HS-27A (cell line): Measurements from ENCODE around the gene THOC1.

Source experiments
- DNase-seq: peaks from one replicate; pipeline ENCODE4 v3.0.0-alpha.2; 2012; ENCODE audit warnings: low read depth, missing footprints

Gene THOC1

GRCh38 chr18:274313-274712, 6.5 kb upstream of the THOC1 start:
- no peak for DNase-seq

DNA sequence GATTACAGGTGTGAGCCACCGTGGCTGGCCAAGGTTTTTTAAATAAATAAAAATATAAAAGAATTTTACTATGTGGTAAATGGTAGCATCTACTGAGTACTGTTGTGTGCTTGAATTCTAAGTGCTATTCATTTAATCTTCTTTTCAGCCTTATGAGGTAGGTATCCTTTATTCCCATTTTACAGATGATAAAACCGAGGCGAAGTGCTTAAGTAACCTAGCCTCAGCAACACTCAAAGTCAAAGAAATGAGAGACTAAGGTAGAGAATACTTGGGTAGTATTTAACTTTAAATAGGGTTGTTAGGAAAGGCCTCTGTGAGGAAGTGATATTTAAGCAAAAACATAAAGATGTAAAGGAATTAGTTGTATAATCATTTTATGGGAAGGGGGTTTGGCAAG, 5.7 kb upstream of the THOC1 start:
- DNase-seq = no peak

GRCh38 chr18:272650-273049, 4.8 kb upstream of the THOC1 start:
- no peak for DNase-seq

DNA sequence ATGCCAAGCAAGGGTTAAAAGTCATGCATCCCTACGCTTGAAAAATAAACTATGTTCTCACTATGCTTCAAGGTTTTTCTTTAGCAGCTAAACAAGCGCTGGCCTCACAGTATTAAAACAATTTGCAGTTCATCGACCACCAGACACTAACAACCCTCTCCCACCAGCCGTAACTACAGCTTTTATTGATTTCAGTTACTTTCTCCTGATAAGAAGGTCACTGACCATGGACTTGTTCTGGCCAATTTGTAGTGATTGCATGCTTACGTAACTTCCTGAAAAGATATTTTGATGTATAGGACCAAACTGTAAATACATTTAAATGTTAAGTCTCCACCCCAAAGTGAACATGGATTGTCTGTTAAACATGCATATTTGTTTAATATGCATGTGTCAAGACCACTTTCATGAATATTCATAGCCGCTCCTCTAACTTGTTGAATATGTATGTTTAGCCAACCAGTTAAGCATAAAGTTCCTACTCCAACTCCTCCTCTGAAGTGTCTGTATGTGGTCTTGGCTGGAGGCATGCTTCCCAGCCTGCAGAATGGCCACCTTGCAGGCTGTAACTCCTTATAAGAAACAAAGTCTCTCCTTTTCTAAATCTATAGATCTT, 1.7 kb upstream of the THOC1 start:
- no peak for DNase-seq

- peak; percentile 20 for DNase-seq
These were observed 513 bp downstream of the THOC1 start for GRCh38 chr18:267380-267687.

DNA sequence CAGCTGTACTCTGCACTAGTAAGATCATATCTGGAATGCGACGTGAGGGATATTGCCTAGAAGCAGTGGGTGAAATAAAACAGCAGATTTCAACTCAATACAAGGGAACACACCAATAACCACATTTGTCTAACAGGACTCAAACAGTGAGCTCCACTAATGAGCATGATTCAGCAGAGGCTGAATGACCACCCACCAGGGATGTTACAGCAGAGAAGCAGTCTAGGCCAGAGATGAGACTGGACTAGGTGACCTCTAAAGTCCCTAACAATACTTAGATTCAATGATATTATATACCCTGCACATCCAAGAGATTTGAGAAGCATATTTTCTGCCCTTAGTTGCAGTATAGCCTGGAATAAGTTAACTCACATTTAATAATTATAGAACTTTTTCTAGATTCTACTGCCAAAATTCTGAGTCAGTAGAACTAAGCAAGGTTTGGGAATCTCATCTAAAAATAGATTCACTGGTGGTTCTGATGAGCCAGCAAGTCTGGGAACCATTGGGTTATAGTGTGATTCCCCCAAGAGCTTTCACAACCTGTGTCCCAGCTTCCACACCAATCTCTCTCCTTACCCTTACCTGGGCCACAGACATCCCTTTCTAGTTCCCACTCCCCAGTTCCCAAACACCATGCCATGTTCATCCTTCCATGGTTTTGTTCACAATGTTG, 6.3 kb downstream of the THOC1 start:
- DNase-seq = no peak

- no peak for DNase-seq
These were observed 7.3 kb downstream of the THOC1 start for GRCh38 chr18:260547-260946.

GRCh38 chr18:255171-255570, 12.7 kb downstream of the THOC1 start:
- DNase-seq = no peak

DNA sequence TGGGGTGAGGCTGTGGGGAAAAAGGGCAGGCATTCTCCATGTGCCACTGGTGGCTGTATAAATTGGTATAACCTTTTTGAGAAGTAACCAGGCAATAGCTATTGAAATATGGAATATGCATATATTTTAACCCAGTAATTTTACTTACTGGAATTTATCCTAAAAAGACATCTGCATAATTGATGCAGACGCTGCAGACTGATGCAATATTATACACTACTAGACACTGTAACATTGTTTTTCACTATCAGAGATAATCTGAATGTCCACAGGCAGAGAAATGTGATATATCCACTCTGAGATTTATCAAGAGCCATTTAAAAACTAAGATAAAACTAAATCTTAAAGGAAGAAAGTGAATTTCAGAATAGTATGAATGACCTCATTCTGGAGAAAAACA, 14.7 kb downstream of the THOC1 start:
- DNase-seq = no peak

- no peak for DNase-seq
These were observed 16.3 kb downstream of the THOC1 start for GRCh38 chr18:251572-251971.

DNA sequence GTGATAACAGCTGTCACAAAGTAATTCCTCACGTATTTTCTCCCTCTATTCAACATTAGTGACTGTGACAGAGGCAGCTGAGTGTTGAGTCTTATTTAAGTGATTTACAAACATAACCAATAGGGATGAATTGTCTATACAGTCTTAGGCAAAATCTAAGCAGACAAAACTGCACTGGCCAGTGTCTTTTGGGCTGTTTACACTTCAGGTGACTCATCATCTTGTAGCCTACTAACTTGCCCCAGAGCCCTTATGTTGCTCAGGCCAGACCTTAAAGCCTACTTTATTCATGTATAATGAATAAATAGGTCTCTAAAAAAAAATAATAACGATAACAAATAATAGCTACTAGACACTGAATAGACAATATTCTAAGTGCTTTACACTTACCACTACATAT, 17.2 kb downstream of the THOC1 start:
- no peak for DNase-seq

DNA sequence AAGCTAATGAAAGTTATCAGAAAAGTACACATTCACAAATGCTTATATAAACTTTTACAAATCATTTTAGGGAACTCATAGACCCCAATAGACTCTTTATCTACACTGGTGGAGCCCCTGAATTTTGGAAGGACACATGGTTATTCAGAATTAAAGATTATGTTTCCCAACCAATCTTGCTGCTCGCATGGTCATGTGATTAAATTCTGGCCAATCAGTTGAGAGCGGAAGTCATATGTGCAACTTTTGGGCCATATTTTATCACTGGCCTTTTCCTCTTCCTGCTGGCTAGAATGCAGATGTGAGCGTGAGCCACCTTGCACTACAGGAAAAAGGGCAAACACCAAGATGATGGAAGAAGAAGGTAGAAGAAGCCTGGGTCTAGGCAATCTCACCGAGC, 19.8 kb downstream of the THOC1 start:
- DNase-seq = no peak

DNA sequence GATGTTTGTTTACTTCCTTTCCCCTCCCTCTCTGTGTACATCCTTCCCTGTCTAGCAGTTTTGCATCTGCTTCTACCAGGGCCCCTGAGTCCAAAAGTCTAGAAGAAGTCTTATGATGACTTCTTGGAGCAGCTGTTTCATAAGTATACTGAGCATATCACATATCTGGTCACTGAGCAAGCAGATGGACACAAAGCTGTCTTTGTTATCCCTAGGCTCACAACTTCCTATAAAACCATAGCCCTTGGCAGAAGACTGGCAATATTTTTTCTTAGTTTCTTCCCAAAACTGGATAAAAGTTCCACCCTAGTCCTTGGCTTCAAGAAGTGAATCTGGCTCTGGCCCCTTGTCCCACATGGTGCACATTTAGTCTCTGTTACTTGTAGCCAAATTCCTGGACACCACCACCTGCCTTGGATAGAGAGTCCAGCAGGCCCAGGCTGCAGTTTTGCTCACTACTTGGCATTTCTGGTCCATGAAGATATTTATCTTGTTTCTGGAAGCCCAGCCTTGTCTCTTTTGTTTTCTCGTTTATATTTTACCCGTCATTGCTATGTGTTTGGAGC, 22.5 kb downstream of the THOC1 start:
- no peak for DNase-seq

DNA sequence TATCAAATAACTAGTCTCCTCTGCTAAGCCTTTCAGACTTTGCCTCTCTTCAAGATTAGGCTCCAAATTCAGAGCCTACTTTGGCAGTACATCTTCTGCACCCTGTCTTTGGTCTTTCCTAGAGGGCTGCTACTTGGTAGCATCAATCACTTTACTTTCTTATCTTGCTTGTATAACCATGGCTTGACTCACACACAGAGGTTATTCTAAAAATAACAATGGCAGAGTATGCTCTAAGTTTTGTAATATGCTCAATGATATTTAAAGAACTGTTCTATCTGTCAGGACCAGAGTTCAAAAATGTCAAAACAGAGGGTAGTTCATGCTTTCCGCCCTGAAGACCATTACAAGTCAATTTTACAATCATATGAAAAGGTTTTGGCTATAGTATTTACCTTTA, 27.7 kb downstream of the THOC1 start:
- no peak for DNase-seq

DNA sequence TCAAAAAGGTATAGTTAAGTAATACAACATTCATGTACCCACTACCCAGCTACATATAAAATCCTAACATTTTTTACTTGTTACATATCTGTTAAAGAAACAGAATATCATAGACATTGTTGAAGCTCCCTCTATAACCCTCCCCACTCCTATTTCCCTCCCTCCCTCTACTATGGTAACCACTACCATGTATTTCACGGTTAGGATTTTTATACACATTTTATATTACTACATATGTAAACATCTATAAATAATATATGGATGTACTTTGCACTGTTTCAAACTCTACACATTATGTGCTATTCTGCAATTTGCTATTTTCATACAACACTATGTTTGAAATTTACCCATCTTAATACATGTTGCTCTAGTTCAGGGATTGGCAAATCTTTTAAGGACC, 36.3 kb downstream of the THOC1 start:
- no peak for DNase-seq

- DNase-seq = no peak
These were observed 39.3 kb downstream of the THOC1 start for GRCh38 chr18:228586-228985.

GRCh38 chr18:227902-228301, 39.9 kb downstream of the THOC1 start:
- no peak for DNase-seq

GRCh38 chr18:227374-227773, 40.5 kb downstream of the THOC1 start:
- DNase-seq = no peak

DNA sequence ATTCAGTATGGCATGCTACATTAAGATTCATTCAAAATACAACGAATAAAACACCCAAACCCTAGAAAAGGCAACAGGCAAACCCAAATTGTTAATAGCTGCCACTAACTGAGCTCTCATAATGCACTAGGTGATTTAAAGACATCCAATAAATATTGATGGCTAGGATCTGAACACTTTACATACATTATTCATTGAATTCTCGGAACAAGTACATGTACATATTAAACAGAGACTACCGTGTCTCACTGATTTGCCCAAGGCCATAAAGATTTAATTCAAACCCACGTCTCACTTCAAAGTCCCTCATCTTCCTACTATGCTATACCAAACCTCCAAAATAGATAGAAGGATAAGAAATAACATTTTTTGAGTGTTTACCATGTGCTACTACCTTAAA, 42.1 kb downstream of the THOC1 start:
- no peak for DNase-seq

DNA sequence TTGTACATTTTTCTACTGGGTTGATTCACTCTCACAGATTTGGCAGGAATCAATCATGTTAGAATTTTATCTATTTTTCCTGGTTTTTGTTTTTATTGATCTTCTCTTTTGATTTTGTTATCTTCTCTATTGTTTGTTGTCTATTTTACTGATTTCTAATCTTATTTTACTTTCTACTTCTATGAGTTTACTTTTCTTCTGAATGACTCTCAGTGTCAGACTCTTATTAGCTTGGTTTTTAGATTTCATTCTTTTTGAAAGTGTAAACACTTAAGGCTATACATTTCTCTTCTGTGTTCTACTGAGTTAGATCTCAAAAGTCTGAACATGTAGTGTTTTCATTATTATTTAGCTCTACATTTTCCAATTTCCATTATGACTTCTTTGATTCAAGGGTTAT, 47.1 kb downstream of the THOC1 start:
- no peak for DNase-seq

DNA sequence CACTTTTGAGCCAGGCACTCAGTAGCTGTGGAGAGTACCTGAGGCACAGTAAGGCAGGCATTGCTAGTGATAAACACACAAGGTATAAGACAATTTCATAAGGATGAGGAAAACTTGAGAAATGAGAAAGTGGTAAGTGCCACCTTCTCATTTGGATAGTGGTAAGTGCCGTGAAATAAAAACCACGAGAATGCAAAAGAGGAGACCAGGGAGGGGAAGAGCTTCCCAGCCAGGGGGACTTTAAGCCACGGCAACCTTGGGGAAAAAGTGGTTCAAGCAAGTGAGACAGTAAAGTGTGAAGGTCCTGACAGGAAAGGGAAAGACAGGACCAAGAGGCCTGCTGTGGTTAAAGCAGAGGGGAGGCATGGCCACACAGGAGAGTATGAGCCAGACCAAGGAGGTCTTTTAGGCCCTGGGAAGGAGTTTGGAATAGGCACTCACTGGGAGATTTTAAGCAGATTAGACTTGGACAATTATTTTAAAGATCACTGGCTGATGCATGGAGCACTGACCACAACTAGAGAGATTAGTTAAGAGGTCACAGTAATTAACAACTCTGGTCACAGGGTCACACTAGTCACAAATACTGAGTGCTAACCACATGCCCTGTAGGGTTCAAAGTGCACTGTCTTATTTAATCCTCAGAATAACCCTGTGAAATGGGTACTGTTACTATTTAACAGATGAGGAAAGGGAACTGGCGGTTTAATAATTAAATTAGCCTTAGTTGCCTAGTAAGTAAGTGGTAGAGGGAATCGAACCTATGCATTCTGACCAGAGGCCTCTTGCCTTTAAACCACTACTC, 50.1 kb downstream of the THOC1 start:
- no peak for DNase-seq

GRCh38 chr18:215448-216010, 52.3 kb downstream of the THOC1 start:
- no peak for DNase-seq

DNA sequence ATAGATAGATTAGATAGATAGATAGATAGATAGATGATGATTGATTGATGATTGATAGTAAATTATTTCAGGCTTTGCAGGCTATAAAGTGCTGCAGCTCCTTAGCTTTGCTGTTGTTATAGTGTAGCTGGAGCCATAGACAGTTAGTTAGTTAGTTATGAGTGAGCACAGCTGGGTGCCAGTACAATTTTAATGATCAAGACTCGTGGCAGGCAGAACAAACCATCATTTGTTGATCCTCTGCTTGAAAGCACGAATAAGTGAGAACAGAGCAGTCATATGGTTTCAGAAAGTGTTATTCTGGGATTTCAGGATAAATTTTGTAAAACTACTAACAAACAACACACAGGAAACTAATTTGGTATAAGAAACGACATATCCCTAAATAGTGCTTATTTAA, 53.9 kb downstream of the THOC1 start:
- DNase-seq = no peak
